ENCODE measurements around the gene DAD1.

- TF ChIP-seq CTCF (IDR thresholded peaks at IDR 0.05) = no peak
- TF ChIP-seq POLR2A (IDR thresholded peaks at IDR 0.05) = no peak
Measured at GRCh38 chr14:22551605-22551997, 37.4 kb downstream of the DAD1 start.

Measured in adrenal gland (tissue), 5 donors.